GM12801 (cell line): ENCODE measurements around the gene MACROD2.

ENCODE experiments used
- CTCF ChIP-seq: IDR thresholded peaks from one replicate; pipeline ENCODE4 v1.5.1; 2011; ENCODE audit warnings: control low read depth; ENCODE audit not compliant: insufficient read length; ENCODE audit errors: extremely low read depth

The MACROD2 gene

GRCh38 chr20:16049529-16050093 is 2054.3 kb downstream of the MACROD2 start:
- TF ChIP-seq CTCF, result no peak

- no peak for TF ChIP-seq CTCF
Measured at GRCh38 chr20:16050366-16050765, 2055.1 kb downstream of the MACROD2 start.

GRCh38 chr20:16051968-16052367 is 2056.7 kb downstream of the MACROD2 start:
- no peak for TF ChIP-seq CTCF

GRCh38 chr20:16052456-16052855 is 2057.1 kb downstream of the MACROD2 start:
- no peak for TF ChIP-seq CTCF

- TF ChIP-seq CTCF, result no peak
Measured at GRCh38 chr20:16054985-16055384, 2059.7 kb downstream of the MACROD2 start.

- TF ChIP-seq CTCF, result no peak
Measured at GRCh38 chr20:16057651-16058050, 2062.3 kb downstream of the MACROD2 start.

- TF ChIP-seq CTCF, result no peak
Measured at GRCh38 chr20:16058268-16058667, 2063.0 kb downstream of the MACROD2 start.

- TF ChIP-seq CTCF, result no peak
Measured at GRCh38 chr20:16059841-16060240, 2064.5 kb downstream of the MACROD2 start.
